SKM-1 treated with dmso at 0.1 percent for 144 hours (cell line): Measurements from ENCODE around the gene ACSS1.

Experiments used
- DNase-seq: peaks from one replicate; lab custom pipeline; 2025; ENCODE audit not compliant: unreplicated experiment; lab: John Stamatoyannopoulos, UW

The ACSS1 gene

DNA sequence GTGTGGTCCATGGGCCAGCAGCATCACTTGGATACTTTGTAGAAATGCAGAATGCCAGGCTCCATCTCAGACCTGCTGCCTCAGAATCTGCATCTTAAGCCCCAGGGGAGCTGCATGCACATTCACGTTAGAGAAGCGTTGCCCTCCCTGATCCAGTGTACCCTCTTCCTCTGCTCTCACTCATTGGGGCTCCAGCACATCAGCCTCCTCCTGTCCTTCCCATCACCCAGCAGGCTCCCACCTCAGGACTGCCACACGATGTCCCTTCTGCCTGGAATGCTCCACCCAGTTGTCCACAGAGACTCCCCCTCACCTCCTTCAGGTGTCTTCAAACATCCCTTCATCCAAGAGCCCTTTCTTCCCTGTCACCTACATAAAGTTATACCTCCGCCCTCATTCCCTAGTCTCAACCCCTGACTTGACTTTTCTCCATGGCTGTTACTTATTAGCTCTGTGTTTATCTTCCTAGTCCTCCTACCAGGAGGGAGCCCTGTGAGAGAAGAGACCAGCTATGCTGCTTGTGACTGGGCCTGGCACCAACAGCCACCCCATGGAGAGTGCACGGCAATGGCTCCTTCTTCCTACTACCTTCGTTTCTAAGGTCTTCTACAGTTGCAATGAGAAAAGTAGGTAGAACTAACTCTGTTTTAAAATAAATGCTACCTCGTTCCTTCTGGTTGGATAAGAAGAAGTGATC lies 3.3 kb upstream of the ACSS1 start:
- DNase-seq: no peak

DNA sequence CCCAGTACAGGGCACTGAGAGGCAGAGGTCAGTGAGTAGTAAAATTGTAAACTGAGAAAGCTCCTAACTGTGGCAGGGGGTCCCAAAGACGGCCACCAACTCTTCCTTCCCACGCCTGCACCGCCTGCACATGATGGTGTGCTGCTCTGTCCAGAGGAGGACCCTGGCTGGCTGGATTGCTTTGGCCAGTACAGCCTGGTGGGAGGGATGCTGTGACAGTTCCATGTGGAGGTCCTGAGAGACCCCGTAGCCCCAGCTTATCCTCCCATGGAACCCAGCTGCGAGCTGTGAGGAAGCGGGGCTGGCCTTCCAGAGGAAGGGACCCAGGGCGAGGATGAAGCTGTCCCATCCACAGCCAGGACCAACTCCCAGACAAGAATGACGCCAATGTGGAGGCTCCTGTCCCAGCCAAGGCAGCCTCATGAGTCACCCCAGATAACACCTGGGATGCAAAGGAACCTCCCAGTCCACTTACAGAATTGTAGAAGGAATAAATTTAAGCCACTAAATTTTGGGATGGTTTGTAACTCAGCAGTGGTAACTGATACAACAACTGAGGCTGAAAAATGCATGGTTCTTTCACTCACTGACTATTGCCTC lies 2.0 kb upstream of the ACSS1 start:
- DNase-seq: no peak

- no peak for DNase-seq
Observed at GRCh38 chr20:25058847-25059810, 1.2 kb upstream of the ACSS1 start.

DNA sequence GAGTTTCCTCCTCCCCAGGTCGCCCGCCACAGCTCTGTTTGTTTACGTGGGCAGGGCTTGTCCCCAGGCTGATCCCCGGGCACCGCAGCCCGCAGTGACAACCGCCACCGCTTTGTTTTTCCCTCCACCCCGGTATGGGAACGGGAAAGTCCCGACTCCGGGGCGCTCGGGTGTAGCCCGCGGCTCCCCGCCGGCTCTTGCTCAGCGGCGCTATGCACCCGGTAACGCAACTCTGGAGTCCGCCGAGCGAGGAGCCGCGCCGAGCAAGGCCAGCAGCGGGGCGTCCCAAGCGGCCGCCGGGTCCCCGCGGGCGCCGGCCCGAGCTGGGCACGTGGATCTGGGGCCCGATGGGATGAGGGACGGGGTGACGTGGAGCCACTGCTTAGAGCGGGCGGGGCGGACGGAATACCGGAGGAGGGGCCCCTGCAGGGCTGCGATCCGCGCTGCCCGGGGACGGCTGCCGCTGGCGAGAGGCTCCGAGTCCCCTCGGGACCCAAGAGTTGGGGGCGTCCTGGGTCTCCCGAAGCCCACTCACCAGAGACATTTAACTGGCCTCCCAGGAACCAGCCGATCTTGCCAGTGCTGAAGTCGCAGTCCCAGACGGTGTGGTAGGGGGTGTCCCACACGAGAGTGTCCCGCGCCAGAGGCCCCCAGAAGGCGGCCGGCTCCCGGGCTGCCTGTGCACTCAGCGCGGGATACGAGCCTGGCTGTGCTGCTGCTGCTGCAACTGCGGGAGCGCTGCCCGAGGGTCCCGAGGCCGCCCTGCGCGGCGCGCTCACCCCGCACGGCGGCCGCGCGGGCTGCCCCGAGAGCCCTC lies 497 bp downstream of the ACSS1 start:
- DNase-seq: peak; percentile 32

DNA sequence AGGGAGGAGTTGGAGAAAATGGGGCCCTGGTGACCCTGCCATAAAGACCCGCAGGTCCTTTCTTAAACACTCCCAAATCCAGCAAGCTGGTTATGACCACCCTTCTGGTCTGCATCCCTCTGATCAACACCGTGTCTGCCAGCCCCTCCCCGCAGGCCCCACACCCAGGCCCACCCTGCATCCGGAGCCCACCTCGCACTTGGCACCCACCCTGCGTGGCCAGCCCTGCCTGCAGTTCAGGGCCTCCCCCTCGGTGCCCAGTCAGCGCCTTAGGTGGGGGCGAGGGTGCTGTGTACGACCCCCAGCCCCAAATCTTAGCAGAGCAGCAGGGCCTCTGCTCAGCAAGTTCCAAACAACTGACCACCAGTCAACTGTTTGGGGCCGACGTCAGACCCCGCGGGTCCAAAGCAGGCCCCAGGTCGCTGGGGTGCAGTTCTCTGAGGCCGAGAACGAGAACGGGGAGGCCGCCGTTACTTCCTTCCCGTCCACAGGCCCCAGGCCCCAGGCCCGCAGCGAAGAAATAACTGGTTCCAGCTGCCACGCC lies 1.2 kb downstream of the ACSS1 start:
- DNase-seq: no peak

- DNase-seq: no peak
Observed at GRCh38 chr20:25055711-25056495, 2.0 kb downstream of the ACSS1 start.

DNA sequence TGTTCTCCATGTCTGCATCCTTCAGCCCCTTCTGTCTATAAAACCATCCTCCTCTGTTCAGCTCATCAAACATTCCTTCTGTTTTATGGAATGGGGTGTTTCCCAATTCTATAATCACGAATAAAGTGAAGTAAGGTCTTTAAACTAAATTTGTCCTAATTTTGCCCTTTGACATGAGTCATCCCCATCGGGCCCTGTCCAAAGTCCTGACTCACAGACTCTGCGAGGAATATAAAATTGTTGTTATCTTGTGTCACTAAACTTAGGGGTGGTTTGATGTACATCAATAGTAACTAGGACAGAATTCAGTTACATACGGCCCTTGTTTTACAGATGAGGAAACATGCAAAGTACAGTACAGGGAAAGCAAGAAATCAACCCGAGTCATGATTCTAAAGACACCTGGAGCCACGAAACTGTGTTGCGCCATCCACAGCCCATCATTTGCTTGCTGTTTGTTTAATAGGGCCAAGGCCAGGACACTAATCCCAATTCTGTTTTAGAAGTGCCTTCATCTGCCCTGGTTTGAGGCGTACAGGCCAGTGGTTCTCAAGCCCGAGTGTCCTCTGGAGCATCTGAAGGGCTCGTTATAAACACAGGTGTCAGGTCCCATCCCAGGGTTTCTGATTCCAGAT lies 2.8 kb downstream of the ACSS1 start:
- DNase-seq: no peak

GRCh38 chr20:25054096-25054820 lies 3.7 kb downstream of the ACSS1 start:
- no peak for DNase-seq

DNA sequence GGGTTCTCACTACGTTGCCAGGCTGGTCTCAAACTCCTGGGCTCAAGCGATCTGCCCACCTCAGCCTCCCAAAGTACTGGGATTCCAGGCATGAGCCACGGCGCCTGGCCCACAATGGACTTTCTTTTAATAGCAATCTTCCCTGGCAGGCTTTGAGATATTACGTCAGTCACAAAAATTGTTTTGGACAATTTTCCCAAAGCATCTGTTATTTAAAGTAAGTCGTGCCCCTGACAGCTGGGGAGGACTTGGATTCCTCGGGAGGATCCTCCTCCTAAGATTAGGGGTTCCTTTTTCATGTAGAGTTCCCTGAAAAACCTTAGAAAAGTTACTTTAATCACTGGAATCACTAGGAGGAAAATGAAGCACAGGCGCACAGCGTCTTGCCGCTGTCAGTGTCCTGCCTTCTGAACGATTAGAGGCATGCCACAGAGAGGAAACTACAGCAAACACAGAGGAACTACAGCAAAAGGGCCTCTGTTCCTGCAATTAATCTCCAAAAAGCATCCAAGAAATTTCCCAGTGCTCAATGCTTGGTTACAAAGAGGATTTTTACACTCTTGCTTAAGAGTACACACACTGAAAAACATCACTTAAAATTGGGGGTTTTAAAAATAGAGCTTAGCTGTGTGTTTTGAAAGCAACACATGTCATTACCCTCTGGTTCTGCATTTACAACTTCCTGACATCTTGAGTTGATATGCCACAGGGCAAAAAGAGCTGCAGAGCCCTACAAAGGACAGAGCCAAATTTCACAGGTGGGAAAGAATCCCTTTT lies 4.5 kb downstream of the ACSS1 start:
- no peak for DNase-seq

- DNase-seq: no peak
Observed at GRCh38 chr20:25052255-25053194, 5.4 kb downstream of the ACSS1 start.

- DNase-seq: no peak
Observed at GRCh38 chr20:25051386-25052155, 6.4 kb downstream of the ACSS1 start.

GRCh38 chr20:25050501-25051350 lies 7.2 kb downstream of the ACSS1 start:
- no peak for DNase-seq

- DNase-seq: no peak
Observed at GRCh38 chr20:25050082-25050481, 7.9 kb downstream of the ACSS1 start.

DNA sequence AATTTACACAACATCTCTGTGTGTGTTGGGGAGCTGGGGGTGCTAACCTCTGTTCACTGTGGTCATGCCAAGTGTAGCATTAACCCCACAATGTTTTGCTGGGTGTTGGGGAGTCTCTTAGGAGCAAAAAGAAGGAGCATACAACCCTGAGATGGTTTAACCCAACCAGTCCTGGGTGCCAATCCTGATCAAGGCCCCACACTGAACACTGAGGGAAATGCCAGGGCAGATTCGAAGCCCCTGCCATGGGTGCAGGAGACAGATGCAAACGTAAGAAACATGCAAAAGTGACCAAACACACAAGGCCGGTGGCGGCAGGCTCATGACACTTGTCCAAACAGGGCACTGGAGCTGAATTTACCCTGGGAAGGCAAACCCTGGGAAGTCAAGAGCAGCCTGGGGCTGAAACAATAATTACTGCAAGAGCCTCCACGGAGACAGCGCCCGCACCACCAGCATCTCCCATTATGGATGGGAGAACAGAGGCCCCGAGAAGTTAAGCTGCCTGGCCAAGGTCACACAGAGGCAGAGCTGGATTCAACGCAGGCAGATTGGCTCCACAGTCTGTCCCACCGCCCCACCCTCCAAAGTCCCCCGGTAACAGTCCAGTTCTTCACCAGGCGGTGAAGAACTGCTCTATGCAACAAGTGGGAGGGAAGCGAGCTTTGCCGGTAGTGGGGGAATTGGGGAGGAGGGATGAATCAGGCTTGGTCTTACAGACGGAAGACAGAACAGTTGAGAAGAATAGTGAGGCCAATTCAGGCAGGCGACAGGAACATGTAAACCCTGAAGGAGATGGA lies 8.5 kb downstream of the ACSS1 start:
- DNase-seq: no peak
